Stimulated activated CD8-positive, alpha-beta memory T cell treated with anti-CD3 and anti-CD28 coated beads, Interleukin-12 subunit alpha, Interleukin-12 subunit beta, amount 100 ng/mL, for 4 hours (primary cell): ENCODE data around the gene KRTAP12-1.
"Not testable (repeated sequence)": the region's sequence is repeated elsewhere in the genome, so short reads cannot be mapped to it uniquely, and the experiment has no call there.

Experiments
- DNase-seq: peaks from one replicate; pipeline ENCODE4 v3.0.0-alpha.2; 2020; ENCODE audit warnings: low read depth

The KRTAP12-1 gene

GRCh38 chr21:44667612-44668011, 14.4 kb downstream of the KRTAP12-1 start:
- DNase-seq, result no peak

- DNase-seq, result no peak
Measured at GRCh38 chr21:44666401-44667320, 15.3 kb downstream of the KRTAP12-1 start, which contains the start of gene KRTAP12-2. Gene KRTAP12-2, minus strand, starts transcription at chr21:44666927. Its CDS starts 41 bp downstream, at chr21:44666886.

- no peak for DNase-seq
Measured at GRCh38 chr21:44664691-44665090, 17.3 kb downstream of the KRTAP12-1 start.

GRCh38 chr21:44661567-44661966, 20.4 kb downstream of the KRTAP12-1 start:
- not testable (repeated sequence) for DNase-seq

GRCh38 chr21:44658913-44659595, 22.9 kb downstream of the KRTAP12-1 start:
- DNase-seq, result no peak

- no peak for DNase-seq
Measured at GRCh38 chr21:44658541-44658910, 23.4 kb downstream of the KRTAP12-1 start.

GRCh38 chr21:44657635-44658540, 24.1 kb downstream of the KRTAP12-1 start, which contains the start of gene KRTAP12-3:
Gene KRTAP12-3, plus strand, starts transcription at chr21:44657932. Its CDS starts 48 bp downstream, at chr21:44657980.
- no peak for DNase-seq

- no peak for DNase-seq
Measured at GRCh38 chr21:44656868-44657267, 25.1 kb downstream of the KRTAP12-1 start.

GRCh38 chr21:44654576-44655175, 27.3 kb downstream of the KRTAP12-1 start, which contains the start of gene KRTAP12-4:
Gene KRTAP12-4, minus strand, starts transcription at chr21:44654659. Its CDS starts 45 bp downstream, at chr21:44654614.
- DNase-seq, result no peak

- peak; percentile 17 for DNase-seq
Measured at GRCh38 chr21:44653656-44654575, 28.0 kb downstream of the KRTAP12-1 start.

- DNase-seq, result no peak
Measured at GRCh38 chr21:44653123-44653522, 28.8 kb downstream of the KRTAP12-1 start.

GRCh38 chr21:44650973-44651675, 30.8 kb downstream of the KRTAP12-1 start:
- DNase-seq, result no peak

GRCh38 chr21:44650265-44650972, 31.5 kb downstream of the KRTAP12-1 start:
- no peak for DNase-seq

GRCh38 chr21:44649521-44650100, 32.4 kb downstream of the KRTAP12-1 start:
- no peak for DNase-seq

- DNase-seq, result no peak
Measured at GRCh38 chr21:44648557-44649311, 33.2 kb downstream of the KRTAP12-1 start.

- DNase-seq, result no peak
Measured at GRCh38 chr21:44647222-44647552, 34.8 kb downstream of the KRTAP12-1 start.

- not testable (repeated sequence) for DNase-seq
Measured at GRCh38 chr21:44646366-44647221, 35.4 kb downstream of the KRTAP12-1 start, which contains the start of gene KRTAP10-11. Gene KRTAP10-11, plus strand, starts transcription at chr21:44646414. Its CDS starts 45 bp downstream, at chr21:44646459.
